Activated naive CD8-positive, alpha-beta T cell (primary cell): ENCODE results near the gene ZFYVE9.
"Not testable (repeated sequence)": the region's sequence is repeated elsewhere in the genome, so short reads cannot be mapped to it uniquely, and the experiment has no call there.

Experiments
- H3K27ac Mint-ChIP-seq: one replicate; pipeline ENCODE4 v1.8.0; 2021; ENCODE audit warnings: mixed read lengths
- H3K27me3 Mint-ChIP-seq: one replicate; pipeline ENCODE4 v1.8.0; 2021; ENCODE audit warnings: mixed read lengths
- H3K36me3 Mint-ChIP-seq: one replicate; pipeline ENCODE4 v1.8.0; 2021; ENCODE audit warnings: mixed read lengths
- H3K4me1 Mint-ChIP-seq: one replicate; pipeline ENCODE4 v1.8.0; 2021; ENCODE audit warnings: low read depth, mixed read lengths
- H3K4me3 Mint-ChIP-seq: one replicate; pipeline ENCODE4 v1.8.0; 2021; ENCODE audit warnings: mild to moderate bottlenecking, mixed read lengths
- H3K9me3 Mint-ChIP-seq: one replicate; pipeline ENCODE4 v1.8.0; 2021; ENCODE audit warnings: low read depth, mixed read lengths

ZFYVE9 gene

DNA sequence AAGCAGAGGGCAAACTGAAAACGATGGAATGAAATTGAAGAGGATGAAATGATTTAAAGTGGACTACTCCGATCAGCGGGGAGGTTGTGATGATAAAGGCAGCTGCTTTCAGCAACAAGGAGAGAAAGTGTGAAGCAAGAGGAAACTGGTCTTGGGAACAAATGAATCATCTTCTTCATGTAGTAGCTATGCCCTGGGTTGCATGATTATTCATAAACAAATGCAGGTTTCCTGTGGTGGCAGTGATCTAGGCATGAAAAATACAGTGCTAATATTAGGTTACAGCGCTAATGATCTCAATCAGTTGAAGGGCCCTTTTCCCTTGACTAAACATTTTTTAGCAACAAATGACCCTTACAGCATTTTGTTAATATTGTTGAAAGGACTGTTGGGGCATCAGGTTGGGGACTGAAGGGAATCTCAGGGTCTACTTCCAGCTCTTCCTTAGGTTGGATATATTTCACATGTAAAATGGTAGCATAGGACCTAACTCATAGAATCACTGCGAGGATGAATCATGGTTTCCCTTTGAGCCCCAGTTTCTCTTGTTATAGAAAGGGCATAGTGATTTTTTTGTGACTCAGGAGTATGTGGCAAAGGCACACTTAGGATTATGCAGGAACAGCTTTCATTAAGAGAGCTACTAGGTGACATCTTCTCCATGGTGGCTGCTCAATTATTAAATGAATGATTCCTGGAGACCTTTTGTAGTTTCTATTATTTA lies 1.9 kb upstream of the ZFYVE9 start:
- H3K4me1 Mint-ChIP-seq: peaks cover 37% of the 10 kb centered on the region
- H3K9me3 Mint-ChIP-seq: no peaks in the 10 kb centered on the region
- no peaks in the 10 kb centered on the region for H3K36me3 Mint-ChIP-seq
- H3K27me3 Mint-ChIP-seq: no peaks in the 10 kb centered on the region
- peak overlapping the region; percentile 85 for H3K4me3 Mint-ChIP-seq
- H3K27ac Mint-ChIP-seq: peak overlapping the region; percentile 91

DNA sequence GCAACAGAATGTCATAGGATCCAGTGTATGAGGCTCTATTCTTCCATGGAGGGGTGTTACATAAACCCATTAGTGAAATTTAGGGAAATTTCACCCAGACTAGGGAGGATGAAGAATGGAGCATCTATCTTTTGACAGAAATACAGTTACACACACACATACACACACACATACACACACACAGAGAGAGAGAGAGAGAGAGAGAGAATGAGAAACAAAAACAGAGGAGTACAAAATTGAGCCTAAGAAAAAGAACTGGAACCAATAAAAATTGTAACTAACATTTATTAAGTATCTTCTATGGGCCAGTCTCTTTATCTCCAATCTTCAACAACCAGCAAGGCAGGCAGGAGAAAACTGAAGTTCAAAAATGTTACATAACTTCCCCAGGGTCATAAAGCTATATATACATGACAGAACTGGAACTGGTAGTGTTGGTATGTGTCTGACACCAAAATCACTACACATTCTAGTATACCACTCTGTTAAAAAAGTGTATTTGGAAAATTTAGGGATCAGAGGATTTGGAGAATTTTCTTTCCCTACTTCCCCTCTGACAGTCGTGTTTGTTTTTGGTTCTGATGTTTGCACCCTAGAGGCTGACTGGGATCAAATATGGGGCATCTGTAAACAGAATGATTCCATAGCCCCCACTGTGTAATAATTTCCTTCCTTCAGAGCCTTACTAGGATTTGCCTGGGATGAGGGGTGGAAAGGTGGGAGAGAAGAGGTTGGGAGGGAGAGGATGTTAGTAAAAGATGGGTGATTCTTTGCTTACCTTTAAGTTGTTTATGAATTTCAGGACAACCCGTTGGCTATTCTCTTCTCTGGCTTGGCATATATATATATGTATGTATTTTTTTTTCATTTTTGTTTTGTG lies 1.0 kb upstream of the ZFYVE9 start:
- Mint-ChIP-seq H3K27me3 (no peaks in the 10 kb centered on the region), H3K36me3 (no peaks in the 10 kb centered on the region)

DNA sequence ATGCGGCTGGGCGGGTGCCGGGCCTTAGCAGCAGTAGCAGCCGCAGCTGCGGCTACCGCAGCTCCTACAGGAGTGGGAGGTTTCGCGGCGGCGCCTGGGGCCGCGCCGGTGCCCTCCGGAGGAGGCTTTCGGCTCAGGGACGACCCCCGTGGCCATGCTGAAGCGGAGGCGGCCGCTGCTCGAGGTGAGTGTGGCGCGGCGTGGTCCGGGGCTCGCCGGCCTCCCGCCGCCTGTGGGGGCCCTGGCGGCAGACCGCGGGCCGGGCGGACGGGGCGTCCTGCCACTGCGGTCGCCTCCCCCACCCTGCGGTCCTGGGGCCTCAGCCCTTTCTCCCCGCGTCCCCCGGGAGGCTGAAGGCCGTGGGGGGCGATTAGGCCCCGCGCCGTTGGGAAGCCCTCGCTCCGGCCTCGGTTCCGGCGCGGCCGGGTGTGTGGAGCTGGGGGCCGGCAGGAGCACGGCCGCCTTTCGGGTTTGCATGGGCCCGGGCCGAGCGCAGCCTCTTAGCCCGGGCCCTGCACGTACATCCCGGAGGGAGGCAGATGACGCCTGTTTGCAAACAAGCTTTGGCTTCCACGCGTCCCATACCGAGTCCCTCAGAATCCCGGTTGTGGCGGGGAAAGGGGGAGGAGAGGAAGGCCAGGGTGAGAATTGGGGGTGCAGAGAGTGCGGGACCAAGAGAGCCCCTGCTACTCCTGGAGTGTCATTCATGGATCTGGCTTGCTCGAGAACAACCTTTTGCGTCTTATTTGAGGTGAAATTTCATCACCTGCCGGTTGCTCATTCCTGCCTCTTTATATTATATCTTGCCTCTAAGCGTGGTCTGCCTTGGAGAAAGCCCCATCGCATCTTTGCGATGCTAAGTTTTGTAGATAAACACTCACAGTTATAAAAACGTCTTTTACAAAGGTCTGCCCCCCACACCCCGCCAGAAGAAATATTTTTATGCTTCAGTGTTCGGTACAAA lies 613 bp downstream of the ZFYVE9 start:
- H3K27ac Mint-ChIP-seq: peak overlapping the region; percentile 82
- H3K4me3 Mint-ChIP-seq: peak overlapping the region; percentile 90
- H3K36me3 Mint-ChIP-seq: no peaks in the 10 kb centered on the region
- H3K9me3 Mint-ChIP-seq: no peaks in the 10 kb centered on the region
- no peaks in the 10 kb centered on the region for H3K27me3 Mint-ChIP-seq
- H3K4me1 Mint-ChIP-seq: peaks cover 43% of the 10 kb centered on the region

More for the DNA sequence above, 1.0 kb upstream of the ZFYVE9 start:
- Mint-ChIP-seq H3K4me3 (peak overlapping the region; percentile 85), H3K9me3 (no peaks in the 10 kb centered on the region), H3K4me1 (peaks cover 42% of the 10 kb centered on the region), H3K27ac (peak overlapping the region; percentile 91)

DNA sequence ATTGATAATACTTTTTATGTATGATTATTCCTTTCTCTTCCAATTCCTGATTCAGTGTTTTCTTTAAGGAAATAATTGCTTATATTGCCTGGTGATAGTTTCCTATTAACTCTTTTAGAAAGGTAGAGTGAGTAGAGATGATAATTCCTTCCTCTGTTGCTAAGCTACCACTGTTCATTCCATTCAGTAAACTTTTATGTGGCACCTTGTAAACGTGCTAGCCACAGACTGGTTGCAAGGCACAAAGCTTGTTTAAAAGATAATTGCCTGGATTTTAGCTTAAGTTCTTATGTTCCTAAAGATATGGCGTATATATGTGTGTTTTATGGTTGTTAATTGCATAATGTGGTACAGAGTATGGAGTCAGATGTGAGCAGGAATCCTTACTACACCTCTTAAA lies 3.2 kb downstream of the ZFYVE9 start:
- no peaks in the 10 kb centered on the region for H3K36me3 Mint-ChIP-seq
- peaks cover 33% of the 10 kb centered on the region for H3K4me1 Mint-ChIP-seq
- H3K9me3 Mint-ChIP-seq: no peaks in the 10 kb centered on the region
- H3K27ac Mint-ChIP-seq: peak overlapping the region; percentile 10
- H3K4me3 Mint-ChIP-seq: peak overlapping the region; percentile 14
- no peaks in the 10 kb centered on the region for H3K27me3 Mint-ChIP-seq

DNA sequence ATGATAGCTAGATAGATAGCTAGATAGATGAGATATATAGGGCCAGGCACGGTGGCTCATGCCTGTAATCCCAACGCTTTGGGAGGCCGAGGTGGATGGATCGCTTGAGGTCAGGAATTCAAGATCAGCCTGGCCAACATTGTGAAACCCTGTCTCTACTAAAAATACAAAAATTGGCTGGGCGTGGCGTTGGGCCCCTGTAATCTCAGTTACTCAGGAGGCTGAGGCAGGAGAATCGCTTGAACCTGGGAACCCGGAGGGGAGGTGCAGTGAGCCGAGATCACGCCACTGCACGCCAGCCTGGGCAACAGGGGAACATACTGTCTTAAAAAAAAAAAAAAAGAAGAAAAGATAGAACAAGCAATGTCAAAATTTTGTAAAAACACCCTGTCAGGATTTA lies 8.6 kb downstream of the ZFYVE9 start:
- H3K27me3 Mint-ChIP-seq, H3K36me3 Mint-ChIP-seq, H3K9me3 Mint-ChIP-seq, H3K27ac Mint-ChIP-seq, H3K4me3 Mint-ChIP-seq: not testable (repeated sequence)
- peaks cover 14% of the 10 kb centered on the region for H3K4me1 Mint-ChIP-seq

DNA sequence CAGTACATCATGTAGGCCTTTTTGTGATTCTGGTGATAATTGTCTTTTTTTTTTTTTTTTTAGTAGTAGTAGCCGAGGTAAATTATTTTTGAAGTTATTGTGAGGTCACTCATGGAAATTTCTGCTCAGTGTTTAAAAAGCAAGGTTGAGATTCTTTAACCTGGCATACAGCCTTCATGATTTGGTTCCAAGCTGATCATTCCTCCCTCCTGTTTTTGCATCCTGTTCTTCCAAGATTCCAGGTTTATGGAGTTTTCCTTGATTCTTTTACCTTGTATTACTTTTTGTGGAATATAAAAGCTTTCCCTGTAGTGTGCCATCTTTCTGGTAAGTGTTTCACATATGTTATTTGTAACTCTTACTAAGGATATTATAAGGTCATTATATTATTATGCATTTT lies 9.1 kb downstream of the ZFYVE9 start:
- H3K27ac Mint-ChIP-seq: no peak overlapping the region
- no peaks in the 10 kb centered on the region for H3K36me3 Mint-ChIP-seq

DNA sequence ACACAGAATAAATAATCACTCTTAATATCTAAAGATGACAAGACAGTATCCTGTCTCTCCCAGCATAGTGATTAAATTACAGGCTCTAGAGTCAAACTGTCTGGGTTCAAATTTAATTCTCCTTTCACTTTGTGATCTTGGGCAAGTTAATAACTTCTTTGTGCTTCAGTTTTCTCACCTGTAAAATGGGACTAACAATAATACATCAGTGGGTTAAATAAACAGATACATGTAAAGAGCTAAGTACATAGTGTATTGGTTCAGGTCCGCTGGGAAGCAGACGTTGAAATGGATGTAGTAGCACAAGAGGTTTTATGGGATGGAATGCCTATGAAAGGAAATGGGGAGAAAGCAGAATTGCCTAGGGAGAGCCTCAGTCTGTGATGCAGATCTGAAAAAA lies 10.7 kb downstream of the ZFYVE9 start:
- Mint-ChIP-seq H3K27ac (no peak overlapping the region), H3K4me1 (peaks cover 12% of the 10 kb centered on the region), H3K9me3 (no peaks in the 10 kb centered on the region), H3K4me3 (no peak overlapping the region), H3K36me3 (no peaks in the 10 kb centered on the region), H3K27me3 (no peaks in the 10 kb centered on the region)

More for the DNA sequence above, 9.1 kb downstream of the ZFYVE9 start:
- no peaks in the 10 kb centered on the region for H3K27me3 Mint-ChIP-seq
- H3K9me3 Mint-ChIP-seq: no peaks in the 10 kb centered on the region
- H3K4me1 Mint-ChIP-seq: peaks cover 14% of the 10 kb centered on the region
- no peak overlapping the region for H3K4me3 Mint-ChIP-seq

DNA sequence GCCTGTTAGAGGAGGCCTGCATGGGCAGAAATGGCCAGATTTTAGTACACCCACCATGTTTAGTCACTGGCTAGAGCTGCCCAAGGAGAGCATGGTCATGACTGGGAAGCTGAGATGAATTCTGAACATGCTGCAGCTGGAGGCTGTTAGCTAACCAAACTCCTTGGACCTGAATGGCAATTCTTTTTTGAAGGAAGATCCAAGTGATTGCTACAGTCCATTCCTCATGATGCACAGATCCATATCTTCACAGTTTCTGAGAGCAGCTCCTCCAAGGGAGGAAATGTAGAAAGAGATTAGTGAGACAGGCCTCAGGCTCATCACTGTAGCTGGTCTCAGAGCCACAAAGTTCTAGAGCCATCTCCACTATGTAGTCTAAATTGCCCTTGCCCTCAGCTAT lies 11.1 kb downstream of the ZFYVE9 start:
- Mint-ChIP-seq H3K4me1 (peaks cover 12% of the 10 kb centered on the region), H3K27me3 (no peaks in the 10 kb centered on the region), H3K36me3 (no peaks in the 10 kb centered on the region), H3K9me3 (no peaks in the 10 kb centered on the region), H3K27ac (no peak overlapping the region), H3K4me3 (no peak overlapping the region)

DNA sequence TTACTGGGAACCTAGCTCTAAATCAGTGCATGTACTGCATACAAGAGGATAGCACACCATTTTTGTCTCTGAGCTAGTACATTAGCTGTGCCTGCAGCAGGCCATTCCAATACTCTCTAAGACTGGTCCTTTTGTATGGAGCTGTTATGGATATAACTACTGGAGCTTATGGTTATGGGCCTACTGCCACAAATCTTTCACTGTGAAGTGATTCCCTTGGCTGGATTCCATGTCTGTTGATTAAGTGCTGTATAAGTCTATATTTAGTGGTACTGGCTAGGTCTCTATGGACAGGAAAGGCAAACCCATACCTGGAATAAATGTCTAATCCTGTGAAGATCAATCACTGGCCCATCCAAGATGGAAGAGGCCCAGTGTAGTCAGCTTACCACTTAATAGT lies 12.0 kb downstream of the ZFYVE9 start:
- Mint-ChIP-seq H3K27me3 (no peaks in the 10 kb centered on the region), H3K4me1 (peaks cover 12% of the 10 kb centered on the region), H3K4me3 (no peak overlapping the region), H3K9me3 (no peaks in the 10 kb centered on the region), H3K27ac (no peak overlapping the region), H3K36me3 (no peaks in the 10 kb centered on the region)

DNA sequence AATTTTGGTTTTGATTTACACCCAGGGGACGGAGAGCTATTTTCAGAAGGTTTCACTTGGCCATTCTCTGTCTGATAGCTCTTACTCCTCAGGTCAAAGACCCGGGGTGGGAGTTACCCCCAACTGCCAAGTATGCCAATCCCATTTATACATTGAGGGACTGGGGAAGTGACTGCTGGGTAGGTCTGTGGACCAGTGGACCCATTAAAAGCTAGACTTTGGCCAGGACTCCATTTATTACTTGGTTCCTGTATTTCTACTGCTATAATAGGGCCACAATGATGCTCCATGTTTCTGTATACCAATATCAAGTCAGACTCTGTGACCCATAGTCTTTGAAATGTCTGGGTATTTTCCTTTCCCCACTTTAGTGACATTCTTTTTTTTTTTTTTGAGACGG lies 14.6 kb downstream of the ZFYVE9 start:
- Mint-ChIP-seq H3K4me3 (no peak overlapping the region), H3K27ac (no peak overlapping the region), H3K9me3 (no peaks in the 10 kb centered on the region), H3K36me3 (no peaks in the 10 kb centered on the region), H3K27me3 (no peaks in the 10 kb centered on the region), H3K4me1 (peaks cover 6% of the 10 kb centered on the region)

DNA sequence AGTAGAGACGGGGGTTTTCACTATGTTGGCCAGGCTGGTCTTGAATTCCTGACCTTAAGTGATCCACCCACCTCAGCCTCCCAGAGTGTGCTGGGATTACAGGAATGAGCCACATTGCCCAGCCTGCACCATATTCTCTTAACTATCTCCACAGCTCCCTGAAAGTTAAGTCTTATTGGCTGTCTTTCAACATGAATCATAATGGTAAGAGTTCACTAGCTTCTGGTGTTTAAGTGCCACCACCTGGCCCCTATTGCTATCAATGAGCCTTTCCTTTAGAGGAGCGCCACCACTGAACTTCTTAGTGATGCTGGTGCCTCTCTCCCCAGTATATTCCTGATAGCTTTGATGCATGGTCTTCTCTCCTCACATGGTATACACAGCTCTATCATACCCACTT lies 15.7 kb downstream of the ZFYVE9 start:
- H3K9me3 Mint-ChIP-seq: no peaks in the 10 kb centered on the region
- no peak overlapping the region for H3K4me3 Mint-ChIP-seq
- H3K27me3 Mint-ChIP-seq: no peaks in the 10 kb centered on the region
- H3K27ac Mint-ChIP-seq: no peak overlapping the region
- peaks cover 6% of the 10 kb centered on the region for H3K4me1 Mint-ChIP-seq
- H3K36me3 Mint-ChIP-seq: peaks cover 3% of the 10 kb centered on the region

DNA sequence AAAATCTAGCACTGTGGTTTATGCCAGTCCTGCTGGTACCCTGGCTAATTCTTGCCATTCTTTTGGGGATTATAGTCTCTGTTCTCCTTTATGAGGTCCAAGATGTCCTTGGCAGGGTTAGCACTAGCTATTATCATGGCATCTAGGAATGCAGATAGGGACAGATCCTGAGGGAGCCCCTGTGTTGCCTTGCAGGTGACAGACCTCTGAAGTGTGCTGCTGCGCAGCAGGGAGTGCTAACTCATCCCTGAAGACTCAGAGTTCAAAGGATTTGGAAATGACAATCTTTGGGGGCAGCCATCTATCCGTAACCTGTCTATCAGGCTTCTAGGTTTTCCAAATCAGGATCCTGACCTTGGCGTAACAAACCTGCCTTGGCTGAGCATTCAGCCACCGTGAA lies 16.3 kb downstream of the ZFYVE9 start:
- Mint-ChIP-seq H3K27ac (no peak overlapping the region), H3K36me3 (peaks cover 6% of the 10 kb centered on the region), H3K4me3 (no peak overlapping the region), H3K9me3 (no peaks in the 10 kb centered on the region), H3K27me3 (no peaks in the 10 kb centered on the region), H3K4me1 (peaks cover 6% of the 10 kb centered on the region)

DNA sequence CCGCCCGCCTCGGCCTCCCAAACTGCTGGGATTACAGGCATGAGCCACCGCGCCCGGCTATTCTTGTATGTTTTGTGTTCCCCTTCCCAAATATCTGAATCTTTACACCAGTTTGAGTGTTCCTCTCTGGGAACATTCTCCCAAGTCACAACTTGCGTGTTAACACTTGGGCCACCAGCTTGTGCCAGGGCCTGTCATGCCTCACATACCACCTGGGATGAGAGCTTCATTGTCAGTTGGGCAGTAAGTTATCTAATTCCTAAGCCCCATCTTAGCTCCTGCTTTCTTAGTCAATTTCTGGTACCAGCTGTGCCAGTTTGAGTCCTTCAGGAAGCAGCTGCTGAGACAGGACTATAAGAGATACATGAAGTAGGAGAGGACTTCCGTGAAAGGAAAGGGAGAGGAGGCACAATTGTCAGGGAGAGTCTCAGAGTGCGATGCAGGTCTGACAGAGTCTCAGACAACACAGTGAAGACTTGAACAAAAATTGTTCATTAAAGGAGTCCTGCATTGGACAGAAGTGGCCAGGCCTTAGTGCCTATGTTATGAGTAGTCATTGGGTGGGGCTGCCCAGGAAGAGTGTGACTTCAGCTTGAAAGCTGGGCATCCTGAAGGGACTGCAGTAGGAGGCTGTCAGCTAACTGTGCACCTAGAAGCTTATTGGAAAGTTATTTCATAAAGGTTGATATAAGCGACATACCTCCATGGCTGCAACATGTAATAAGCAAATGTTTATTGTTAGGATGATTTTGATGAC lies 17.3 kb downstream of the ZFYVE9 start:
- H3K27me3 Mint-ChIP-seq: no peaks in the 10 kb centered on the region
- peaks cover 4% of the 10 kb centered on the region for H3K4me1 Mint-ChIP-seq
- no peak overlapping the region for H3K4me3 Mint-ChIP-seq
- H3K27ac Mint-ChIP-seq: no peak overlapping the region
- H3K36me3 Mint-ChIP-seq: peaks cover 6% of the 10 kb centered on the region
- no peaks in the 10 kb centered on the region for H3K9me3 Mint-ChIP-seq

DNA sequence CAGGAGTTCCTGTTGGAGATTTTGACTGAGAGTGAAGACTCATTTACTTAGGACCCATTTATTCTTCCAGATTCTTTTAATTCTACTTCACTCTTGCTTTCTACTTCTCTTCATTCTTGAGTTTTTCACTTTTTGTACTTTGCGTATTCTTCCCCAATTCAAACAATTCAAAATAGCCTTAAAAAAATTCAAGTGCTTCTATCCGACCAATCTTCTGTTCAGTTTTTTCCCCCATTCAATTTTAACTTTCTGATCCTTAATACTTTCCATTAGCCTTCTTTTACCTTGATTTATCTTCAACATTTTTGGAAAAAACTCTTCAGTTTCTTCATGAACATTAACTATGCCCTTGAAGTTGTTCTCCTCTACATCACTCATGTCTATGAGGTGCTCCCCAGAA lies 21.1 kb downstream of the ZFYVE9 start:
- no peaks in the 10 kb centered on the region for H3K4me1 Mint-ChIP-seq
- H3K4me3 Mint-ChIP-seq: no peak overlapping the region
- H3K27me3 Mint-ChIP-seq: no peaks in the 10 kb centered on the region
- H3K36me3 Mint-ChIP-seq: peaks cover 9% of the 10 kb centered on the region
- no peak overlapping the region for H3K27ac Mint-ChIP-seq
- no peaks in the 10 kb centered on the region for H3K9me3 Mint-ChIP-seq
